GM19324 (cell line): Measurements from ENCODE around the gene DNAH17.

Source experiments
- ATAC-seq: cut with Tn5 transposase; IDR thresholded peaks from one replicate; pipeline ENCODE4 v1.9.1; 2021; ENCODE audit warnings: mild to moderate bottlenecking, moderate library complexity; ENCODE audit not compliant: unreplicated experiment, low FRiP score

DNAH17 gene

DNA sequence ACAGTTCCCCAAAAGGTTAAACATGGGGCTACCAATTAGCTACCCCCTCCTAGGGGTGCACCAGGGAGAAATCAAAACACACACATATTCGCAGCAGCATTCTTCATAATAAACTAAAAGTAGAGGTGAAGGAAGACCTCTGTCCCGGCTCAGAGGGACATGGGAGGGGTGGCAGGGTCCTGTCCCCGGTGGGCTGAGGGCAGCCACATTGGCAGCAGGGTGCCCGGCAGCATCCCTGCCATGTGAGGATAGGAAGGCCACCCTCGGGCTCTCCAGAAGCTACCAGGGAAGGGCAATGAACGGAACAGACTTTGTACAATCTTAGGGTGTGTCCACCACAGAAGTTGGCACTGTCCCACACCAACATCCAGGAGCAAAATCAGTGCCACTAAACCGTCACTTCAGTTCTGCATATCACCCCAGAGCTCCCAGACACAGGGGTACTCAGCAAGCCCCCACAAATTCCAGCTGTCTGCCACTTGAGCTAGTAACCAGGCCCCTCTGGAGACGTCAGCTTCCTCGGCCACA lies 3.1 kb upstream of the DNAH17 start:
- ATAC-seq = no peak

DNA sequence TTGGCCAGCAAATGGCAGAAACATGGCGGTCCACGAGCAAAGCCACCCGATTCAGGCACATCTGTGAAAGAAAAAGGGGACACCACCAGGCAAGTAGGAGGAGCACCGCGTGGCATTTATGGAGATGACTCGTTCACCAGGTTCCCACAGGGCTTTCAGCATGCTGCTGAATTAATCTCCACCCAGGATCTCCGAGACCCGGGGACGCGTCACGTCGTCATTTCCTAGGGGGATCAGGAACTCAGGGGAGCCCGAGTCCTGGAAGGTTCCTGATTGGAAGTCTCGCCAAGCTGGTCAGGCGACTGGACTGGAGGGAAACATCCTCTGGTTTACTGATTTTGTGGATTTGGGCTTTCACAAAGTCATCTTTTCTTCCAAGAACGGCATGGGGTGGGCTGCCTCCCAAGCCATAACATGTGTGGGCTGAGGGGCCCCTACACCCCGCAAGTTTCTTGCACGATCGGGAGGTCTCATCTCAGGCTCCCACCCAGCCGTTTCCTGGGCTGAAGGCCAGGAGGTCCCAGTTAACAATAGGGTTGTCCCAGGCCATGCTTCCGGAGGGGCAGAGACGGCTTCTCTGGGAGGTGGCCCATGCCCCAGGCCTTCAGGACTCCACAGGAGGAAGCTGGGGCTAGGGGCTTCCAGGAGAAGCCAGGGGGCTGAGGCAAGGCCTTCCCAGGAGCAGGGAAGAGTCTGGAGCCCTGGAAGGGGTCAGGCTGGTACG lies 645 bp downstream of the DNAH17 start:
- ATAC-seq = no peak

DNA sequence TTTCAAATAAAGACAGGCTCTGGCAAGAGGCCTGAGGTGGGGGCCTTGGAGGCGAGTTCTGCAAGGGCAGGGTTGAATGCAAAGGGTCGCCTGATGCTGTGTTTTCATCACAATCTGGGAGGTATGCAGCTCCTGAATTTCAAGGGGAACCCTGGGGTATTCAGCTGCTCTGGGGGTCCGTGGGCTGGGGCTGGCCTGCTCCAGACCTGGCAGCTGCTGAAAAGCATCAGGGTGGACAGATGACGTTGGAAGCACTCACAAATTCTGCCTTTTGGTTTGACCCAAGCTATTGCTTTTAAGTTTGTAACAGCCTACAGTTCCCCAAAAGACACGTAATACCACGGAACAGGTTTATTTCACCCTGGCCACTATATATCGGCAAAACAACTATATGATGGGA lies 1.3 kb downstream of the DNAH17 start:
- no peak for ATAC-seq

DNA sequence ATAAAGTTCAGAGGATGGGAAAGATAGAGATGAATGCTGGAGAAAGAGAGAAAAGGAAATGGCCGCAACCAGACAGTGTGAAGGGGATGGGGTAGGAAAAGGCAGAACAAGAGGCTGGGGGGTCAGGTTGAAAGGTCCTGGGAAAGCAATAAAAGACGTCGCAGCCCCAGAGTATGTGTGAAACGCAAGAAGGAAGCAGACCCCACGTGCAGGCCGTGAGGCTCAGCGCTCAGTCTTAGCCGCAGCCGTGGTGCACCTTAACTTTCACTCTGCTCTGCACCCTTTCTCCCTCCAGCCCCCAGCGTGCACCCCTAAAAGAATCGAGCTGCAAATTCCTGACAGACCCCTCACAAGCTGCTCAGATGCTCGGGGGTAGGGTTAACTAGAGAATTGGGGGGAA lies 1.9 kb downstream of the DNAH17 start:
- no peak for ATAC-seq

DNA sequence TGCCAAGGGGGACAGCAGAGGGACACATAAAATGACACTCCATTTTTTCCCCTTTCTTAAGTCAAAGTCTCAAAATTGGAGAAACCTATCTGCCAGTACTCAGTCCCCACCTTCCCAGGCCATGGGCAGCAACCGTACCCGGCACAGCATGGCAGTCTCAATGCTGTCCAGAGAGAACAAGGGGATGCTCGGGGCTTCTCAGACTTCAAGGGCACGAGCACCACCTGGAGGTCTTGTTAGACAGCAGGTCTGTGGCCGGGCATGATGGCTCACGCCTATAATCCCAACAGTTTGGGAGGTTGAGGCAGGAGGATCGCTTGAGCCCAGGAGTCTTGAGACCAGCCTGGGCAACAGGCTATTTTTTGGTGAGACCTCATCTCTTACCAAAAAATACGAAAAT lies 3.2 kb downstream of the DNAH17 start:
- no peak for ATAC-seq

DNA sequence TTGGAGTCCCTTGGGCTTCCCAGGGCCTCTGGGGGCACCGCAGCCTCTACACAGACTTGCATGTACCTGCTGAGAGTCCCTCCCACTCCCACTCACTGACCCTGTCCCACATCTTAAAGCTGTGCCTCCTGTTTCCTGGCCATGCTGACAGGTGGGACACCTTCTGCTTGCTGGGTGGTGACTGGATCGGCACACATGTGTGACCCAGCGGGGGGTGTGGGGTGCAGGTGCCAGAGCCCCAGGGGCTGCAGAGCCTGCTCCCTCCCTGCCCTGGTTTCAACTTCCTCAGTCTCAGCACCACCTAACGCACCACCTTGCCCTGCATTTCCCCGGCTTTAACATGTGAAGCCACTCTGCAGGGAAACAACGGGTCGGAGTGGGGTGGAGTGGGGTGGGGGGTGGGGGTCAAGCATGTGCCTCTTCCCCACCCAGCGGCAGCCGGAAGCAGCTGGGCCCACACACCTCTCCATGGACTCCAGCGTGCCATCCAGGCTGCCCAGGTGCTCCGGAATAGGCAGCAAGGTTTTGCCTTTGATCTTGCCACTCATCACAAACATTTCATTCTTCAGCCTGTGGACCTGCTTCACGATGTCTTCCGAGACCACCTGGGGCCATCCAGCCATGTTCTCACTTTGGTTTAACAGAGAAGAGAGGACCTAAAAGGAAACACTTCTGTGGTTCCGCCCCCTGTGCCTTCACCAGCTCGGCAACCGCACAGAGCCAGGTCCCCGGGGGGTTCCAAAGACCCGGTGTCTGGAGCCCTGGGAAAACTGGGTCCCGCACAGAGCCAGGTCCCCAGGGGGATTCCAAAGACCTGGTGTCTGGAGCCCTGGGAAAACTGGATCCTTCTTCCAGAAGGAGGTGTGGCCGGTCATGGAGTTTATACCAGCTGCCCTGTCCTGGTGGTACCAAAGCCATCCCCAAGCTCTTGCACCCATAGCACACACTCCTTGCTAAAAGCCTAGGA lies 4.7 kb downstream of the DNAH17 start:
- no peak for ATAC-seq

DNA sequence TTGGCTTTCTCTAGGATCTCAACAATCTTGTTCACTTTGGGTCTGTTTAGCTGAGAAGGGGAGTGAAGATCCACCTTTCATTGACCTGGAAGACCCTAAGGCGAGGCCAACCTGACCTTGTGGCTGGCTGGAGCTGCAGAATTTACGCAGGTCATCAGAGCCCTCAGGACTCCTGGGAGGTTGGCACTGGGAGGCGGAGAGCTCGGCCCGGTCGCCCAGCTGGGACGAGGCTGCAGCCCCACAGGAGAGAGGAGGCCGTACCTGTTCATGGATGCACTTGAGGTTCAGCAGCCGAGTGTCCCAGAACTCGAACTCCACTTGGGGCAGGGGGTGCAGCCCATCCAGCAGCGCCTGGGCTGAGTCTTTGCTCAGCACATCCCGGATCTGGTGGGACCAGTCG lies 5.9 kb downstream of the DNAH17 start:
- no peak for ATAC-seq

DNA sequence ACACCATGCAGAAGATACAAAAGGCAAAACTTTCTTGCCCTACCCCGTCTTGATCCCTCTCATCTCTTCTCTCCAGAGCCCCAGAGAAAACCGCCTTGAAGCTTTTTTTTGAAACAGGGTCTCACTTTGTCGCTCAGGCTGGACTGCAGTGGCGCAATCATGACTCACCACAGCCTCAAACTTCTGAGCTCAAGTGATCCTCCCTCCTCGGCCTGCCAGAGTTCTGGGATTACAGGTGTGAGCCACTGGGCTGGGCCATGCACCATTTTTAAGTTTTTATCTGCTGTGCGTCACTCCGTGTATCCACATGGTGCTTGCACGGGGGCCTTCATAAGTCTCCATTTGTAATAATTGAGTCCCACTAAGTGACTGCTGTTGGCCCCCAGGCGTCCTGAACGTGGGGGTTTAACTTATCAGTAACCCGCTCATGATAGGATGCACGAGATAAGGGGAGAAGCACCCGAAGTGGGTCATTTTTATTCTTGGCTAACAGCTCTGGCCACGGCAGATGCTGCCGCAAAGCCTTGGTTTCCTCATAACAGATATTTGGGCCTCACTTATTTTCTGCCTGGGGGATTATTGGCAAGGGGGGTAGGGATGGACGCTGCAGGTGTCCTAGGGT lies 8.6 kb downstream of the DNAH17 start:
- ATAC-seq = no peak

DNA sequence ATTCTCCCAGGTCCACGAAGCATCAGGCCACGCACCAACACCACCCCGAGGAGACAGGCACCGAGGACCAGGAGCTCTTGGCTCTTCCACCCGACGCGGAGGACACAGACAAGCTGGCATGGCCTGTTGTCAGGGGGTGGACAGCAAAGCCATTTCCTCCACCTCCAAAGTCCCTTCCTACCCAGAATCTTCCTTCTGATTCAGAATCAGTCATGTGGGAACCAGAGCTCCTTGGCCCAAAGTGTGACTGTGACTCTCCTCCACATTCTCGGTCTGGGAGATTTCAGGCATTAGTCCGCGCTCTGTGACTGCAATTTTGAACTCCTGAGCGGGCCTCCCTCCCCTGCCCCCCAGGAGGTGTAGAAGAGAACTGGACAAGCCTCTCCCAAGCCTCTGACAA lies 9.2 kb downstream of the DNAH17 start:
- no peak for ATAC-seq

DNA sequence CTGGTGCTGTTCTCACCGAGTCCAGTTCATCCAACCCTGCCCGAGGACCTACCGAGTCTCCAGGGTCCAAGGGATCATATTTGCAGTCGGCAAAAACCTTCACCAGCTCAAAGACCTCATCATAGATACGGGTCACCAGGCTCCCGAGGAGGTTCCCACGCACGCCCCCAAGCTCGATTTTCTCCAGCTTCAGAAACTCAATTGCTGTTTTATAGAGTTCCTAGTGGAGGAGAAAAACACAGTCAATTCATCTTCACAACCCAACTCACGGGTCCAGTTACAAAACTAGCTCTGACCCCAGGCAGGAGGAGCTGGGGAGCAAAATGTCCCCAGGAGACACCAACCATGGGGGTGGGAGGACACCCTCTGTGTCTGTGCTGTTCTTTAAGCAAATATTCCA lies 10.2 kb downstream of the DNAH17 start:
- no peak for ATAC-seq

DNA sequence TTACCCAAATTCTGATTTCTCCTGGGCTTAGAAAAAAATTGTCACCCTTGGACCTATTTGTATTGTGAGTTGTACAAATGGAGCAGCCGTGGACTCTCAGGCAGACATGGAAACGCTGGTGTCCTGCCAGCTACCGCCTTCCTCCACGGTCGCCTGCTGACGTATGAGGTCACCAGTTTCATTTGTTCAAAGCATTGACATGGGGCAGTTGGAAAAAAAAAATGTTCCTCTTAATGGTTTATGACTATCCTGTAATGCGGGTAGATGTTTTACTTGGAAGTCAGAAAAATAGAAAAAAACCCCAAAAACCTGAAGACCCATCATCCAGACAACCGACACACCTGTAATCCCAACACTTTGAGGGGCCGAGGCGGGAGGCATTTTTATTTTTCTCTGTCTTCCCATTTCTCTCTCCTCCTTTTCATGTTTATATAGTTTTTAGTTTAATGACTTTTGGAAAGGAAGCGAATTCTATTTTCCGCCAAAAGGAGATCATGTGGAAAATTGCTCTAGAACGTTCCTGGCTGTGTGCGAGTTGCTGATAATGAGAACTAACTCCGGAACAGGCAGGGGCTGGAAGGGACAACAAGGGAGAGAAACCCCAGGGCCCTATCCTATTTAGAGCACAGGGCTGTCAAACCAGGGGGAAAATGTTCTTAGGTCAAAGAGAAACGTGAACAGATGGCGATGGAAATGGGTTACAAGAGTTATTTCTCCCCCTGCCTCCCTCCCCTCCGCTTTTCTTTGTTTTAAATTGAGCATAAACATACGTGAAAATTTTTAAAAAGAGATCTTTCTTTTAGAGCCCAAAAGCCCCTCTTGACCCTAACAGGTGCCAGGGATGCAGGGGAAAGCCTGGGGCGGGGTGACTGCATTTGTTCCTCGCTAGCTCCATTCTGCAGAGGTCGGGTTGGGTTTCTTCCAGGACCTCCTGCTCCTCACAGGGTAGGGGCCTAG lies 13.7 kb downstream of the DNAH17 start:
- no peak for ATAC-seq

DNA sequence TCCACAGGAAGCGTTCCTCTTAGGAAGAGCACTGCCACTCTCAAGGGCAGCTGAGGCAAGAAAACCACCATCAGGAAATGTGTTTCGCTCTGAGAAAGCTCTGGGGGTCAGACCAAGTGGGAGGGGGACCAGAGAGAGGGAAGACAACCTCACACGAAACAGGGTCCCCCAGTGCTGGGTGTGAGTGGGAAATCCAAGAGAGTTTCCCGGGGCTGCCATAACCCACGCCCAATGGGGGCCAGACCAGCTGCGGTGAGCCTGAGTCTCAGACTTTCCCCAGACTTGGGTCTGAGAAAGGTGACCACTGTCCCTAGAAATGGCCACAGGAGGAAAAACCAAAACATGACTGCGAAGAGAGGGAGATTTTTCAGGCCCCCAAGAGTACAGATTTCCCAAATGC lies 14.5 kb downstream of the DNAH17 start:
- ATAC-seq = no peak

DNA sequence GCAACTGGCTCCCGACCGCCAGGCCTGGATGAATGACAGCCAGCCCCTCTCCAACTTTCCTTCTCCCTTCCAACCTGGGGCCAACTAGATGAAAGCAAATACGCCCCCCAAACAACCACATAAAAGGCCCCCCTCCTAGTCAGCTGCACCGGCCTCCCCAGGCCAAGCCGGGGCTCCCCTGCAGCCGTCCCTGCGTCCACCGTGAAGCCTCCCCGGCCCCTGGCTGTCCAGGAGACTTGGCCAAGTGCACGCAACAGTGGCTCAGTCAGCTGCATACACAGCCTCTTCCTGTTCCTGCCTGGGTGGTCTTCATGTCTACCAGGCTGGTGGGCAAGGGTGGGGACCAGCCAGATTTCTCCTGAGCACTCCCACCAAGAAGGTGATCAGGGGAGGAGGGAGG lies 16.0 kb downstream of the DNAH17 start:
- ATAC-seq = no peak

DNA sequence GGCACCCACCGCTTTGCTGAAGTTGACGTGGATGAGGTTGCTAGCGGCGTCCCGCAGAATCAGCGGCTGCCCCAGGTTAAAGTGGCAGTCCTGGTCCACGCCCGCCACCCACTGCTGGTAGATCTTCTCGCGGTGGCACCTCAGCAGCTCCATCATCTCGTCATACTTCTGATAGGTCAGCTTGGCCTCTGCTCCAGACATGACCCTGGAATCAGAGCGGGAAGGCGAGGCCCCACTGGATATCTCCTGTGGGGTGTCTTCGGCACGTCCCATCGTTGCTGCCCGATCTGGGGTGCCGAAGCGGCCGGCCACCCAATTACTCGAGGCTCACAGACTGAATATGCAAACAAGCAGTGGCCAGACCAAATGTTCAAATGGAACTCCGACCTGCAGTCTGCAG lies 16.5 kb downstream of the DNAH17 start:
- no peak for ATAC-seq

DNA sequence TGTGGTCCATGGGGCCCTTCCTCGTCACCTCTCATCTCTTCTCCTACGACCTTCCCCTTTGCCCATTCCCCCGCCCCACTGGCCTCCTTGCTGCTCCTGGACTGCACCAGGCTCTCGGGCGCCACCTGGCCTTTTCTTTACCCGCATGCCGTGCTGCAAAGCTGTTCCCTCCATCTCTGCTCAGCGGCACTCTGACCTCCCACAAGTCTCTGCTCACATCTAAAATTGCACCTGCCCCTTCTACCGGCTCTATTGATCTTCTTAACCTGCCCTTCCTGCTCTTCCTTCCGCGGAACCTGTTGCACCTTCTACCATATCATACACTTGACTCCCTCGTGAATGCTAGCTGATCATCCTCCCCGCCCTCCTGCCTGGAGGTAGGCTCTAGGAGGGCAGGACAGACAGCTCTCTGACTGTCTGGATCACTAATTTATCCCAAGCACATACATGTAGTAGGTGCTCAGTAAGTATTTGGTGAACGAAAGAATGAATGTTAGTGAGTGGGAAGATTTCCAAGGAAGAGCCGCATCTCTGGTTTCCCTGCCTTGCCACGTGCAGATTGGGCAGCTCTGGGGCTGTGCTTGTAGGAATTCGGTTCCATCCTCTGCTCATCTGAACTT lies 17.3 kb downstream of the DNAH17 start:
- ATAC-seq = no peak

DNA sequence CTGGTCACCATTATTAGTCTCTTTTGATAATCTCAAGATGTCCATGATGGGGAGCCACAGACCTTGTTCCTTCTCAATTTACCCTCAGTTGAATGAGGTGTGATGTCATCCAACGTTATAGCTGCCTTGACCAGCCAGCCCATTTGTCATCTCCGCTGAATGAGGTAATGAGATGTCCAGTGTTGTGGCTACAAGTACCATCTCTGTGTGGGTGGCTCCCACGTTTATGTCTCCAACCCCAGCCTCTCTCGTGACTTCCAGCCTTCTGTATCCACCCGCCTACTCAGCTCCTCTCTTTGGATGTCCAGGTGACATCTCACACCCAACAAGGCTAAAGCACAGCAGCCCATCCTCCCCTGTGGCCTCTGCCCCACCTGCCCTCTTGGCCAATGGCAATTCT lies 18.2 kb downstream of the DNAH17 start:
- ATAC-seq = no peak

DNA sequence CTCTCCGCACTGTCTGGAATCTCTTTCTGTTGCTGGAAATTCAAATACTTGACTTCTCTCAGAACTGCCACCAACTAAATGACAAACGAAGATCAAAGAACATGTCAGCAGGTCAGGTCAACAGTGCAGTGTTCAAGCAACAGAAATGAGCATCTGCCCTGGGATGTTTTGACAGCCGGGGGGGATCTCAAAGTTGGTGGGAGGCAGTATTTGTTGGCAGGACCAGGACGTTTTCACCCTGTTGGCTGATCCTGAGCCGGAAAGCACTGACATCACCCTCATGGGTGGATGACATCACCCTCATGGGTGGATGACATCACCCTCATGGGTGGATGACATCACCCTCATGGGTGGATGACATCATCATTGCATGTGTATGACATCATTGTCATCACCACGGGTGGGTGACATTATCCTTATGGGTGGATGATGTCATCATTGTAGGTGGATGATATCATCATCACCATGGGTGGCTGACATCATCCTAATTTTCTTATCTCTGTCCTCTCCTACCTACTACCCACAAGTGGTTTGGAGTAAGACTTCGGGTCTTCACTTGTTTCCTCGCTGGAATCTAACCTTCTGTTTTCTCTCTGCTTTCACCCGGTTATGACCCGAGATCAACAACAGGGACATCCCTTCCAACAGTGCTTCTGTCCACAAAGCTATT lies 18.9 kb downstream of the DNAH17 start:
- ATAC-seq = no peak

DNA sequence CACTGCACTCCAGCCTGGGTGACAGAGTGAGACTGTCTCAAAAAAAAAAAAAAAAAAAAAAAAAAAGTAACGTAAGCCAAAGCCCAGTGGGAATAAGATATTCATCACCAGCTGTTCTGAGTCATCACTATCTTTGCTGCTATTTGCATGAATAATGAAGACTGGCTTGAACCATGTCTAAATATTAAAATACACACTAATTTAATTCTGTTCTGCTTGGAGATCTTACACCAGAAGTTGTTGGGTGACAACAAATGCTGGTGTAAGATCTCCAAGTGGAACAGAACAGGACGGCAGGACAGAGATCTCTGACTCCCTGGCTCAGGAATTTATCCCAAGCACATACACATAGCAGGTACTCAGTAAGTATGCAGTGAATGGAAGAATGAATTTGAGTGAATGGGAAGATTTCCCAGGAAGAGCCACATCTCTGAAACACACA lies 19.6 kb downstream of the DNAH17 start:
- ATAC-seq = no peak

DNA sequence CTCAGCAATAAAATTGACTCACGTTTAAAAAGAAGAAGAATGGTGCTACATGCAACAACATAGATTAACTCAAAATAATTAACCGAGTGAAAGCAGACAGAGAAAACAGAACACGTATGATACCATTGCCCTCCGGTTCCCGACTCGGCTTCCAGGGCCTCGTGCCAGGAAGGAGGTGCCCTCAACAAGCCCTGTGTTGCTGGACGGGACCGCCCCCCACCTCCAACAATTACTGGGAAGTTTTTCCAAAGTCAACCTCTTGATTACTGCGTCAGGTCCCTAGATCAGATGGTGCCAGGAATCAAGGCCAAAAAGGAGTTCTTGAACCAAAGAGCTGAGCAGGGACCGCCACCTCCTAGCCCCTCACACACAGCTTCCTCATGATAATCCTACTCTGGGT lies 20.4 kb downstream of the DNAH17 start:
- no peak for ATAC-seq
